ENCODE measurements around the gene NF2. TPM values are rescaled to one million over a fixed set of nuclear protein-coding genes. Genes with fewer than 3 reads are reported as not detected.
A peak's percentile ranks its signal among the peaks of the same experiment; 100 is the strongest.

Gene NF2
- total RNA-seq, 2 donors from 2014 or later, result 45.7 to 51.4 TPM

- Histone ChIP-seq H3K9me3 (ENCODE audit: control insufficient read depth, low read length) (no peaks in the 10 kb centered on the region), H3K36me3 (ENCODE audit: control insufficient read depth, insufficient read depth, low read length) (peaks cover 18% of the 10 kb centered on the region), H3K27me3 (ENCODE audit: control insufficient read depth, insufficient read depth, low read length, poor library complexity, severe bottlenecking) (no peaks in the 10 kb centered on the region), H3K4me3 (ENCODE audit: low read length) (no peak overlapping the region), H3K4me1 (ENCODE audit: control insufficient read depth, insufficient read depth, low read length) (peaks cover 18% of the 10 kb centered on the region), H3K9ac (ENCODE audit: extremely low read depth, low read length, poor library complexity, severe bottlenecking) (no peak overlapping the region), H3K27ac (ENCODE audit: low read depth, low read length) (no peak overlapping the region)
- Mint-ChIP-seq H3K4me3 (no peak overlapping the region), H3K27ac (no peak overlapping the region), H3K36me3 (ENCODE audit: low read depth) (peaks cover 17% of the 10 kb centered on the region), H3K4me1 (peaks cover 31% of the 10 kb centered on the region), H3K27me3 (ENCODE audit: insufficient read depth) (no peaks in the 10 kb centered on the region), H3K9me3 (no peaks in the 10 kb centered on the region)
- 64 to 84% methylated on average over 4 to 9 of the region's 9 CpGs for WGBS, 2 experiments (ENCODE audit: insufficient coverage in 1 of 2, insufficient read length in 1 of 2)
- no peak for DNase-seq
- TF ChIP-seq CTCF (conservative IDR thresholded peaks at IDR 0.05), result no peak
Measured at GRCh38 chr22:29693671-29694070, 90.2 kb downstream of the NF2 start.

GRCh38 chr22:29695129-29695926 is 91.9 kb downstream of the NF2 start:
- no peaks in the 10 kb centered on the region for H3K9me3 ChIP-seq (ENCODE audit: control insufficient read depth, low read length)
- no peaks in the 10 kb centered on the region for H3K27me3 ChIP-seq (ENCODE audit: control insufficient read depth, insufficient read depth, low read length, poor library complexity, severe bottlenecking)
- H3K36me3 ChIP-seq (ENCODE audit: control insufficient read depth, insufficient read depth, low read length), result peaks cover 18% of the 10 kb centered on the region
- H3K27me3 Mint-ChIP-seq (ENCODE audit: insufficient read depth), result no peaks in the 10 kb centered on the region
- H3K9ac ChIP-seq (ENCODE audit: extremely low read depth, low read length, poor library complexity, severe bottlenecking), result no peak overlapping the region
- no peak for DNase-seq
- H3K27ac Mint-ChIP-seq, result no peak overlapping the region
- 94 to 97% methylated on average over 32 to 33 of the region's 33 CpGs for WGBS, 2 experiments (ENCODE audit: insufficient coverage in 1 of 2, insufficient read length in 1 of 2)
- no peak overlapping the region for H3K27ac ChIP-seq (ENCODE audit: low read depth, low read length)
- H3K4me1 ChIP-seq (ENCODE audit: control insufficient read depth, insufficient read depth, low read length), result peaks cover 14% of the 10 kb centered on the region
- no peak overlapping the region for H3K4me3 Mint-ChIP-seq
- peaks cover 19% of the 10 kb centered on the region for H3K4me1 Mint-ChIP-seq
- no peak for TF ChIP-seq CTCF (conservative IDR thresholded peaks at IDR 0.05)
- peaks cover 17% of the 10 kb centered on the region for H3K36me3 Mint-ChIP-seq (ENCODE audit: low read depth)
- no peak overlapping the region for H3K4me3 ChIP-seq (ENCODE audit: low read length)
- no peaks in the 10 kb centered on the region for H3K9me3 Mint-ChIP-seq

- Mint-ChIP-seq H3K4me3 (no peak overlapping the region), H3K27me3 (ENCODE audit: insufficient read depth) (no peaks in the 10 kb centered on the region), H3K9me3 (no peaks in the 10 kb centered on the region), H3K36me3 (ENCODE audit: low read depth) (peaks cover 17% of the 10 kb centered on the region), H3K27ac (no peak overlapping the region), H3K4me1 (peaks cover 16% of the 10 kb centered on the region)
- no peak overlapping the region for H3K4me3 ChIP-seq (ENCODE audit: low read length)
- H3K9ac ChIP-seq (ENCODE audit: extremely low read depth, low read length, poor library complexity, severe bottlenecking), result no peak overlapping the region
- peaks cover 9% of the 10 kb centered on the region for H3K36me3 ChIP-seq (ENCODE audit: control insufficient read depth, insufficient read depth, low read length)
- peaks cover 9% of the 10 kb centered on the region for H3K4me1 ChIP-seq (ENCODE audit: control insufficient read depth, insufficient read depth, low read length)
- 90% methylated on average over 12 to 16 of the region's 16 CpGs for WGBS, 2 experiments (ENCODE audit: insufficient coverage in 1 of 2, insufficient read length in 1 of 2)
- H3K27me3 ChIP-seq (ENCODE audit: control insufficient read depth, insufficient read depth, low read length, poor library complexity, severe bottlenecking), result peaks cover under 1% of the 10 kb centered on the region
- H3K9me3 ChIP-seq (ENCODE audit: control insufficient read depth, low read length), result no peaks in the 10 kb centered on the region
- peak overlapping the region; percentile 24 for H3K27ac ChIP-seq (ENCODE audit: low read depth, low read length)
- no peak for TF ChIP-seq CTCF (conservative IDR thresholded peaks at IDR 0.05)
- no peak for DNase-seq
Measured at GRCh38 chr22:29697853-29698598, 94.6 kb downstream of the NF2 start.
